Measurements from ENCODE around the gene ERCC8.
A peak's percentile ranks its signal among the peaks of the same experiment; 100 is the strongest.
"Not testable (repeated sequence)": the region's sequence is repeated elsewhere in the genome, so short reads cannot be mapped to it uniquely, and the experiment has no call there.

ERCC8 gene

GRCh38 chr5:60944904-60945812 lies at the start of gene ERCC8, which contains the start of gene NDUFAF2:
ERCC8 (minus strand) TSS chr5:60945070; CDS start chr5:60945008, 62 bp downstream.
NDUFAF2 (plus strand) TSS chr5:60945205; CDS start chr5:60945256, 51 bp downstream.
- DNase-seq = peak; percentile 63

GRCh38 chr5:60993875-60994571 lies 49.2 kb upstream of the ERCC8 start:
- no peak for DNase-seq

- no peak for DNase-seq
Observed at GRCh38 chr5:60993425-60993824, 48.6 kb upstream of the ERCC8 start.

GRCh38 chr5:60992871-60993270 lies 48.0 kb upstream of the ERCC8 start:
- DNase-seq = no peak

GRCh38 chr5:60989790-60990189 lies 44.9 kb upstream of the ERCC8 start:
- no peak for DNase-seq

GRCh38 chr5:60982127-60982526 lies 37.3 kb upstream of the ERCC8 start:
- not testable (repeated sequence) for DNase-seq

- DNase-seq = no peak
Observed at GRCh38 chr5:60980511-60980910, 35.6 kb upstream of the ERCC8 start.

- no peak for DNase-seq
Observed at GRCh38 chr5:60978968-60979367, 34.1 kb upstream of the ERCC8 start.

GRCh38 chr5:60977956-60978737 lies 33.3 kb upstream of the ERCC8 start:
- DNase-seq = no peak

- DNase-seq = no peak
Observed at GRCh38 chr5:60972231-60972630, 27.4 kb upstream of the ERCC8 start.

GRCh38 chr5:60961685-60962084 lies 16.8 kb upstream of the ERCC8 start:
- DNase-seq = no peak

- DNase-seq = no peak
Observed at GRCh38 chr5:60960591-60960990, 15.7 kb upstream of the ERCC8 start.

- peak; percentile 2 for DNase-seq
Observed at GRCh38 chr5:60959156-60959555, 14.3 kb upstream of the ERCC8 start.

- no peak for DNase-seq
Observed at GRCh38 chr5:60958712-60959111, 13.8 kb upstream of the ERCC8 start.

- no peak for DNase-seq
Observed at GRCh38 chr5:60958088-60958487, 13.2 kb upstream of the ERCC8 start.

- DNase-seq = no peak
Observed at GRCh38 chr5:60955239-60955638, 10.4 kb upstream of the ERCC8 start.

- DNase-seq = no peak
Observed at GRCh38 chr5:60948738-60949137, 3.9 kb upstream of the ERCC8 start.

- DNase-seq = peak; percentile 31
Observed at GRCh38 chr5:60945813-60946187, 930 bp upstream of the ERCC8 start.

- no peak for DNase-seq
Observed at GRCh38 chr5:60943624-60944023, 1.2 kb downstream of the ERCC8 start.

GRCh38 chr5:60929024-60929423 lies 15.8 kb downstream of the ERCC8 start:
- DNase-seq = no peak

GRCh38 chr5:60927450-60927849 lies 17.4 kb downstream of the ERCC8 start:
- no peak for DNase-seq

- no peak for DNase-seq
Observed at GRCh38 chr5:60918466-60918865, 26.4 kb downstream of the ERCC8 start.

- no peak for DNase-seq
Observed at GRCh38 chr5:60916646-60917045, 28.2 kb downstream of the ERCC8 start.
